NCI-H510A treated with DMSO at 0.1 percent for 48 hours (cell line): ENCODE data around the gene STK10.
"Not testable (repeated sequence)": the region's sequence is repeated elsewhere in the genome, so short reads cannot be mapped to it uniquely, and the experiment has no call there.

Experiments used
- DNase-seq: peaks from one replicate; lab custom pipeline; 2025; lab: John Stamatoyannopoulos, UW

STK10 gene

GRCh38 chr5:172188033-172188892 lies at the start of gene STK10:
STK10 (minus strand) TSS chr5:172188224; CDS start chr5:172188042, 182 bp downstream.
- DNase-seq, result peak; percentile 70

- no peak for DNase-seq
Measured at GRCh38 chr5:172235827-172236736, 48.1 kb upstream of the STK10 start.

GRCh38 chr5:172235132-172235780 lies 47.2 kb upstream of the STK10 start:
- no peak for DNase-seq

- no peak for DNase-seq
Measured at GRCh38 chr5:172234031-172234430, 46.0 kb upstream of the STK10 start.

GRCh38 chr5:172229904-172230303 lies 41.9 kb upstream of the STK10 start:
- no peak for DNase-seq

GRCh38 chr5:172224996-172225395 lies 37.0 kb upstream of the STK10 start:
- no peak for DNase-seq

GRCh38 chr5:172223901-172224873 lies 36.2 kb upstream of the STK10 start:
- no peak for DNase-seq

- DNase-seq, result no peak
Measured at GRCh38 chr5:172219296-172219695, 31.3 kb upstream of the STK10 start.

GRCh38 chr5:172216345-172216744 lies 28.3 kb upstream of the STK10 start:
- no peak for DNase-seq

GRCh38 chr5:172213126-172213525 lies 25.1 kb upstream of the STK10 start:
- no peak for DNase-seq

GRCh38 chr5:172211676-172212075 lies 23.7 kb upstream of the STK10 start:
- DNase-seq, result no peak

GRCh38 chr5:172209714-172210113 lies 21.7 kb upstream of the STK10 start:
- DNase-seq, result no peak

- no peak for DNase-seq
Measured at GRCh38 chr5:172207511-172207910, 19.5 kb upstream of the STK10 start.

GRCh38 chr5:172205984-172206383 lies 18.0 kb upstream of the STK10 start:
- not testable (repeated sequence) for DNase-seq

GRCh38 chr5:172200476-172200875 lies 12.5 kb upstream of the STK10 start:
- no peak for DNase-seq

- DNase-seq, result no peak
Measured at GRCh38 chr5:172199446-172199845, 11.4 kb upstream of the STK10 start.

- DNase-seq, result not testable (repeated sequence)
Measured at GRCh38 chr5:172197775-172198174, 9.8 kb upstream of the STK10 start.

- DNase-seq, result no peak
Measured at GRCh38 chr5:172194985-172195774, 7.2 kb upstream of the STK10 start.

GRCh38 chr5:172193872-172194271 lies 5.8 kb upstream of the STK10 start, which contains the start of gene EFCAB9:
EFCAB9 (plus strand) TSS chr5:172194172; CDS start chr5:172194173, 1 bp downstream.
- DNase-seq, result no peak

- no peak for DNase-seq
Measured at GRCh38 chr5:172189693-172190296, 1.8 kb upstream of the STK10 start.
